ENCODE measurements around the gene SEC11A.

DNA sequence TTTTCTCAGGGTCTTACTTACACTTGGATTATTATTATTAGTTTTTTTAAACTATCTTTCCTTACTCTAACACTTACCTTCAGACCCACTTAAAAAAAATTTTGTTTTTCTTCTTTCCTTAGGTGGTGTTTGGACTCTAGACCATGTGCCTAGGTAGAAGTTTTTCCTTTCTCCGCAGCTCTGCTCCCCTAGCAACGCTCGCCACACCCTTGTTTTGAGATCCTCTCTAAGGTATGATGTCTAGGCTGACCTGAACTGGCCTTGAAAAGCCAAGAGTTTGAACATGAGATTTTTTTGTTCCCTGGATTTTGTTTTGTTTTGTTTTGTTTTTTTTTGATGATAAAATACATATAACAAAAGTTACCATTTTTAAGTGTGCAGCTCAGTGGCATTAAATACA is 48.6 kb upstream of the SEC11A start:
- TF ChIP-seq, protein P1, sequence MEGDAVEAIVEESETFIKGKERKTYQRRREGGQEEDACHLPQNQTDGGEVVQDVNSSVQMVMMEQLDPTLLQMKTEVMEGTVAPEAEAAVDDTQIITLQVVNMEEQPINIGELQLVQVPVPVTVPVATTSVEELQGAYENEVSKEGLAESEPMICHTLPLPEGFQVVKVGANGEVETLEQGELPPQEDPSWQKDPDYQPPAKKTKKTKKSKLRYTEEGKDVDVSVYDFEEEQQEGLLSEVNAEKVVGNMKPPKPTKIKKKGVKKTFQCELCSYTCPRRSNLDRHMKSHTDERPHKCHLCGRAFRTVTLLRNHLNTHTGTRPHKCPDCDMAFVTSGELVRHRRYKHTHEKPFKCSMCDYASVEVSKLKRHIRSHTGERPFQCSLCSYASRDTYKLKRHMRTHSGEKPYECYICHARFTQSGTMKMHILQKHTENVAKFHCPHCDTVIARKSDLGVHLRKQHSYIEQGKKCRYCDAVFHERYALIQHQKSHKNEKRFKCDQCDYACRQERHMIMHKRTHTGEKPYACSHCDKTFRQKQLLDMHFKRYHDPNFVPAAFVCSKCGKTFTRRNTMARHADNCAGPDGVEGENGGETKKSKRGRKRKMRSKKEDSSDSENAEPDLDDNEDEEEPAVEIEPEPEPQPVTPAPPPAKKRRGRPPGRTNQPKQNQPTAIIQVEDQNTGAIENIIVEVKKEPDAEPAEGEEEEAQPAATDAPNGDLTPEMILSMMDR (conservative IDR thresholded peaks at IDR 0.05; ENCODE audit: low read depth, low read length): no peak
- no peak for TF ChIP-seq EZH2 (IDR thresholded peaks at IDR 0.05; ENCODE audit: low read length, unreplicated experiment)

Data from PC-3 (cell line).